H9 (cell line): ENCODE data around the gene CFAP97D1. TPM values are rescaled to one million over a fixed set of nuclear protein-coding genes. Genes with fewer than 3 reads are reported as not detected.

Experiments used
- DNase-seq: peaks from one replicate; pipeline ENCODE4 v3.0.0-alpha.2; 2017
- H2AFZ ChIP-seq: one replicate; pipeline ENCODE4 v1.6.1; 2013; ENCODE audit warnings: mild to moderate bottlenecking, low read length, control low read depth, moderate library complexity
- H2AK5ac ChIP-seq: 2 replicates; pipeline ENCODE4 v1.6.1; 2013; ENCODE audit warnings: low read length, control low read depth, mixed read lengths; ENCODE audit not compliant: insufficient read length
- H2BK120ac ChIP-seq: one replicate; pipeline ENCODE4 v1.6.1; 2013; ENCODE audit warnings: low read depth, mild to moderate bottlenecking, low read length, control low read depth, inconsistent platforms; ENCODE audit not compliant: poor library complexity, severe bottlenecking
- H2BK12ac ChIP-seq: 2 replicates; pipeline ENCODE4 v1.6.1; 2013; ENCODE audit warnings: low read length, control low read depth, mixed read lengths, low read depth; ENCODE audit not compliant: insufficient read length
- H2BK15ac ChIP-seq: 2 replicates; pipeline ENCODE4 v1.6.1; 2013; ENCODE audit warnings: low read depth, low read length, control low read depth
- H2BK20ac ChIP-seq: one replicate; pipeline ENCODE4 v1.6.1; 2013; ENCODE audit warnings: low read depth, mild to moderate bottlenecking, low read length, control low read depth, inconsistent platforms; ENCODE audit not compliant: poor library complexity, severe bottlenecking
- H2BK5ac ChIP-seq: 2 replicates; pipeline ENCODE4 v1.6.1; 2013; ENCODE audit warnings: low read length, control low read depth, mixed read lengths; ENCODE audit not compliant: insufficient read length
- H3K14ac ChIP-seq: 2 replicates; pipeline ENCODE4 v1.6.1; 2013; ENCODE audit warnings: low read length, control low read depth; ENCODE audit not compliant: insufficient read depth
- H3K18ac ChIP-seq: 2 replicates; pipeline ENCODE4 v1.6.1; 2013; ENCODE audit warnings: low read depth, mild to moderate bottlenecking, mixed read lengths, low read length, control low read depth; ENCODE audit not compliant: insufficient read length
- H3K23ac ChIP-seq: 2 replicates; pipeline ENCODE4 v1.6.1; 2013; ENCODE audit warnings: low read length, control low read depth, mixed read lengths, low read depth; ENCODE audit not compliant: insufficient read length
- H3K23me2 ChIP-seq: 2 replicates; pipeline ENCODE4 v1.6.1; 2013; ENCODE audit warnings: low read depth, mild to moderate bottlenecking, mixed read lengths, low read length, control low read depth; ENCODE audit not compliant: insufficient read length, poor library complexity, severe bottlenecking
- H3K27ac ChIP-seq: 2 replicates; pipeline ENCODE4 v1.5.1; 2013; ENCODE audit warnings: low read length, control low read depth, mixed read lengths, low read depth; ENCODE audit not compliant: insufficient read length
- H3K27me3 ChIP-seq: 2 replicates; pipeline ENCODE4 v1.6.1; 2013; ENCODE audit warnings: low read length, control low read depth, inconsistent platforms; ENCODE audit not compliant: insufficient read depth
- H3K4ac ChIP-seq: 2 replicates; pipeline ENCODE4 v1.6.1; 2013; ENCODE audit warnings: low read depth, mild to moderate bottlenecking, control low read depth, inconsistent platforms, low read length, moderate library complexity
- H3K4me1 ChIP-seq: 2 replicates; pipeline ENCODE4 v1.6.1; 2013; ENCODE audit warnings: low read length, control low read depth, inconsistent platforms; ENCODE audit not compliant: insufficient read depth
- H3K4me2 ChIP-seq: 2 replicates; pipeline ENCODE4 v1.6.1; 2013; ENCODE audit warnings: low read length, control low read depth, mixed read lengths; ENCODE audit not compliant: insufficient read length, insufficient read depth
- H3K56ac ChIP-seq: 2 replicates; pipeline ENCODE4 v1.6.1; 2013; ENCODE audit warnings: low read depth, mild to moderate bottlenecking, mixed read lengths, low read length, control low read depth; ENCODE audit not compliant: insufficient read length
- H3K79me1 ChIP-seq: 2 replicates; pipeline ENCODE4 v1.6.1; 2013; ENCODE audit warnings: low read depth, mild to moderate bottlenecking, moderate library complexity, low read length, control low read depth, inconsistent platforms; ENCODE audit not compliant: insufficient read depth, poor library complexity, severe bottlenecking
- H3K79me2 ChIP-seq: 2 replicates; pipeline ENCODE4 v1.6.1; 2013; ENCODE audit warnings: low read length, control low read depth, inconsistent platforms; ENCODE audit not compliant: insufficient read depth
- H3K9ac ChIP-seq: 2 replicates; pipeline ENCODE4 v1.6.1; 2013; ENCODE audit warnings: low read length, control low read depth, mixed read lengths; ENCODE audit not compliant: insufficient read length; ENCODE audit errors: extremely low read depth
- H3K9me3 ChIP-seq: one replicate; pipeline ENCODE4 v1.6.1; 2013; ENCODE audit warnings: low read depth, low read length, inconsistent platforms; ENCODE audit not compliant: control insufficient read depth
- H3T11ph ChIP-seq: one replicate; pipeline ENCODE4 v1.6.1; 2013; ENCODE audit warnings: mild to moderate bottlenecking, low read length, control low read depth, inconsistent platforms
- H4K20me1 ChIP-seq: one replicate; pipeline ENCODE4 v1.6.1; 2013; ENCODE audit not compliant: control insufficient read depth, insufficient read length, insufficient read depth
- H4K5ac ChIP-seq: 2 replicates; pipeline ENCODE4 v1.6.1; 2013; ENCODE audit warnings: low read depth, mild to moderate bottlenecking, mixed read lengths, low read length, control low read depth; ENCODE audit not compliant: insufficient read length
- H4K8ac ChIP-seq: replicated peaks from 2 replicates; pipeline ENCODE4 v1.6.1; 2013; ENCODE audit warnings: low read length, control low read depth, mixed read lengths, low read depth; ENCODE audit not compliant: insufficient read length
- H4K91ac ChIP-seq: 2 replicates; pipeline ENCODE4 v1.6.1; 2013; ENCODE audit warnings: low read depth, mild to moderate bottlenecking, moderate library complexity, mixed read lengths, low read length, control low read depth; ENCODE audit not compliant: insufficient read length
- H3K27ac Mint-ChIP-seq, 3 experiments: 2 replicates in 2 of 3; 3 replicates in 1 of 3; pipeline ENCODE4 v1.8.0; 2020 to 2021; ENCODE audit warnings: mixed read lengths in 3 of 3, mild to moderate bottlenecking in 1 of 3, moderate library complexity in 1 of 3
- H3K27me3 Mint-ChIP-seq: 2 replicates; pipeline ENCODE4 v1.8.0; 2021; ENCODE audit warnings: low read depth, mild to moderate bottlenecking, moderate library complexity, mixed read lengths
- H3K36me3 Mint-ChIP-seq, 3 experiments: 2 replicates in 2 of 3; 3 replicates in 1 of 3; pipeline ENCODE4 v1.8.0; 2020 to 2021; ENCODE audit warnings: low read depth in 3 of 3, mixed read lengths in 3 of 3; ENCODE audit not compliant: insufficient read depth in 1 of 3
- H3K4me1 Mint-ChIP-seq, 2 experiments: 2 replicates each; pipeline ENCODE4 v1.8.0; 2020; ENCODE audit warnings: mixed read lengths in 2 of 2
- H3K4me3 Mint-ChIP-seq, 2 experiments: 2 replicates in 1 of 2; 3 replicates in 1 of 2; pipeline ENCODE4 v1.8.0; 2020 to 2021; ENCODE audit warnings: mild to moderate bottlenecking in 2 of 2, mixed read lengths in 2 of 2, moderate library complexity in 1 of 2
- H3K9me3 Mint-ChIP-seq, 2 experiments: 2 replicates in 1 of 2; 3 replicates in 1 of 2; pipeline ENCODE4 v1.8.0; 2020; ENCODE audit warnings: mild to moderate bottlenecking in 2 of 2, mixed read lengths in 2 of 2, moderate library complexity in 1 of 2
- CTCF ChIP-seq: fragments of 200-600 bp; sonication (generic); conservative IDR thresholded peaks from 3 replicates; pipeline ENCODE4 v1.8.0; 2021; ENCODE audit warnings: antibody characterized with exemption, mild to moderate bottlenecking
- WGBS: extraction: QIAGEN DNeasy Blood & Tissue Kit; methylation state at CpG from one replicate; pipeline ENCODE4 v1.1.7; 2013; ENCODE audit warnings: missing lambda C conversion rate, low lambda C conversion rate, mixed read lengths; ENCODE audit not compliant: insufficient read length; ENCODE audit errors: extremely low coverage; 5-methylcytosine and 5-hydroxymethylcytosine counted together
- total RNA-seq: library from RNA; stranded (reverse); gene quantifications from 2 replicates; pipeline ENCODE4 v1.2.1, GENCODE V29; 2021

CFAP97D1 gene
- total RNA-seq, 1 experiment from 2014 or later = not detected

- peak overlapping the region in 1 of 2 experiments; percentile 50; a peak in 1 of 5 replicates for H3K4me3 Mint-ChIP-seq
- Histone ChIP-seq H3K14ac (peak overlapping the region; percentile 3; the same call in 1 of the 2 replicates), H3K79me1 (no peaks in the 10 kb centered on the region), H3K4me1 (no peaks in the 10 kb centered on the region), H4K5ac (no peak overlapping the region), H3K4ac (no peak overlapping the region), H3K9me3 (no peaks in the 10 kb centered on the region), H4K20me1 (no peaks in the 10 kb centered on the region), H3K27ac (no peak overlapping the region), H2AFZ (no peak overlapping the region), H4K8ac (no peak overlapping the region), H3K27me3 (peaks cover 4% of the 10 kb centered on the region; the same call in 1 of the 2 replicates), H3K56ac (no peak overlapping the region), H4K91ac (no peak overlapping the region), H2BK15ac (no peak overlapping the region), H2BK20ac (no peak overlapping the region), H3K18ac (no peak overlapping the region), H2BK5ac (no peak overlapping the region), H3K4me2 (peak overlapping the region; percentile 22), H2AK5ac (no peak overlapping the region), H2BK120ac (no peak overlapping the region), H3K23me2 (peaks cover 6% of the 10 kb centered on the region), H3T11ph (no peak overlapping the region), H3K23ac (no peak overlapping the region), H3K79me2 (no peaks in the 10 kb centered on the region), H2BK12ac (no peak overlapping the region), H3K9ac (no peak overlapping the region)
- H3K27ac Mint-ChIP-seq = no peak overlapping the region
- no peaks in the 10 kb centered on the region for H3K36me3 Mint-ChIP-seq
- no peak for TF ChIP-seq CTCF
- peaks cover 28 to 32% of the 10 kb centered on the region in 2 experiments for H3K4me1 Mint-ChIP-seq
- H3K27me3 Mint-ChIP-seq = peaks cover 7% of the 10 kb centered on the region
- no peaks in the 10 kb centered on the region for H3K9me3 Mint-ChIP-seq
- DNase-seq = peak; percentile 87
- no CpG with 5 or more reads among the region's 60 CpGs for WGBS
These were observed 24.8 kb upstream of the CFAP97D1 start for GRCh38 chr17:43755389-43755875.
